ENCODE measurements around the gene HDAC10.

The HDAC10 gene

GRCh38 chr22:50287731-50288130, 36.7 kb upstream of the HDAC10 start:
- Histone ChIP-seq H2BK12ac (ENCODE audit: low read length in 2 of 2) (no peak overlapping the region), H3K9me3 (ENCODE audit: control insufficient read depth, low read length) (no peaks in the 10 kb centered on the region), H3K9ac (ENCODE audit: low read length) (no peak overlapping the region), H2BK120ac (ENCODE audit: low read depth, low read length) (no peak overlapping the region), H4K91ac (ENCODE audit: low read length) (no peak overlapping the region), H3K4me1 (ENCODE audit: control insufficient read depth, insufficient read depth, low read depth, low read length) (peaks cover 47% of the 10 kb centered on the region), H3K14ac (ENCODE audit: low read length in 2 of 2) (no peak overlapping the region), H3K4me3 (ENCODE audit: insufficient read depth in 1 of 2, low read depth in 1 of 2, low read length in 2 of 2) (no peak overlapping the region), H3K4me2 (ENCODE audit: low read length, poor library complexity, severe bottlenecking) (no peak overlapping the region), H3K36me3 (ENCODE audit: control insufficient read depth in 1 of 2, insufficient read depth in 2 of 2, low read depth in 1 of 2, low read length in 2 of 2) (peaks cover 64 to 89% of the 10 kb centered on the region in 2 experiments), H3K23ac (ENCODE audit: low read length in 2 of 2) (no peak overlapping the region), H3K27me3 (ENCODE audit: control insufficient read depth in 1 of 2, insufficient read depth in 1 of 2, low read length in 2 of 2) (no peaks in the 10 kb centered on the region), H3K79me1 (replicated peaks; ENCODE audit: low read length, poor library complexity, severe bottlenecking) (peaks cover 16% of the 10 kb centered on the region), H3K18ac (ENCODE audit: low read depth in 1 of 2, low read length in 2 of 2) (no peak overlapping the region), H3K4ac (ENCODE audit: low read depth in 1 of 2, low read length in 2 of 2) (no peak overlapping the region), H2AK5ac (ENCODE audit: low read length, severe bottlenecking) (no peak overlapping the region), H4K8ac (ENCODE audit: low read length) (no peak overlapping the region), H3K27ac (ENCODE audit: low read length, poor library complexity, severe bottlenecking) (no peak overlapping the region), H2BK15ac (ENCODE audit: low read depth, poor library complexity, severe bottlenecking) (no peak overlapping the region), H2BK5ac (ENCODE audit: low read depth, low read length, poor library complexity, severe bottlenecking) (no peak overlapping the region), H2AFZ (ENCODE audit: low read depth, low read length) (no peak overlapping the region)
- 96% methylated on average over 31 of the region's 31 CpGs for WGBS
- no peak for DNase-seq

DNA sequence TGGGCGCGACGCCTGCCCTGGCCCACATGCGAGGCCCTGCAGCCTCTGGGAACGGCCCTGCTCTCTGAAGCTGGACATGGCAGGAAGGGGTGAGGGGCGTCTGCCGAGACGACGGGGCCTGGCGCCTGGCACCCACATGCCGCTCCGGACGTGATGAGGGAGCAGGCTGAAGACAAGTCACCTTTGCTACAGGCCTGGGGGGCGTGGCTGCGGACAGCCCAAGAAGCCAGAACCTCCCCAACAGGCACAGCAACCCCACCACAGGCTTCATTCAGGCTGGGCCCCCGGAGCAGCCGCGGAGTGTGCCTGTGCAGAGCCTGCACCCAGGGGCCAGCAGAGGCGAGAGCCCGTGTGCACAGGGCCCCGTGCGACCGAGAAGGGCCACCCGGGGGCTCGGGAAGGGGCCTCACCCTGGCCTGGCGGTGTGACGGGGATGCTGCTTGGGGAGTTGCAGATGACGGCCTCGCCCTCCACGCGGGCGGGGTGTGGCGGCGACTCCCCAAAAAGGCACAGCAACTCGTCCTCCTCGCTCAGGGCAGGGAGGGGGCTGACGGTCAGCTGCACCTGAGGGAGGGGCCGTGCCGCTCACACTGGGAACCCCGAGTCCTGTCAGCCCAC, 35.7 kb upstream of the HDAC10 start:
- no peak overlapping the region for H4K8ac ChIP-seq (ENCODE audit: low read length)
- no peak overlapping the region for H4K91ac ChIP-seq (ENCODE audit: low read length)
- H3K4me2 ChIP-seq (ENCODE audit: low read length, poor library complexity, severe bottlenecking): no peak overlapping the region
- no peak overlapping the region for H2AK5ac ChIP-seq (ENCODE audit: low read length, severe bottlenecking)
- no peak overlapping the region for H2AFZ ChIP-seq (ENCODE audit: low read depth, low read length)
- H3K4ac ChIP-seq (ENCODE audit: low read depth in 1 of 2, low read length in 2 of 2): no peak overlapping the region
- H2BK12ac ChIP-seq (ENCODE audit: low read length in 2 of 2): no peak overlapping the region
- no peak overlapping the region for H3K14ac ChIP-seq (ENCODE audit: low read length in 2 of 2)
- peak overlapping the region in 1 of 2 experiments; percentile 28 for H3K18ac ChIP-seq (ENCODE audit: low read depth in 1 of 2, low read length in 2 of 2)
- no peak overlapping the region for H3K27ac ChIP-seq (ENCODE audit: low read length, poor library complexity, severe bottlenecking)
- H3K36me3 ChIP-seq (ENCODE audit: control insufficient read depth in 1 of 2, insufficient read depth in 2 of 2, low read depth in 1 of 2, low read length in 2 of 2): peaks cover 73 to 97% of the 10 kb centered on the region in 2 experiments
- H3K4me1 ChIP-seq (ENCODE audit: control insufficient read depth, insufficient read depth, low read depth, low read length): peaks cover 48% of the 10 kb centered on the region
- no peak overlapping the region for H2BK120ac ChIP-seq (ENCODE audit: low read depth, low read length)
- H3K27me3 ChIP-seq (ENCODE audit: control insufficient read depth in 1 of 2, insufficient read depth in 1 of 2, low read length in 2 of 2): no peaks in the 10 kb centered on the region
- peak overlapping the region in 1 of 2 experiments; percentile 24 for H3K4me3 ChIP-seq (ENCODE audit: insufficient read depth in 1 of 2, low read depth in 1 of 2, low read length in 2 of 2)
- no peak overlapping the region for H2BK15ac ChIP-seq (ENCODE audit: low read depth, poor library complexity, severe bottlenecking)
- H3K79me1 ChIP-seq (replicated peaks; ENCODE audit: low read length, poor library complexity, severe bottlenecking): peaks cover 17% of the 10 kb centered on the region
- no peak overlapping the region for H3K9ac ChIP-seq (ENCODE audit: low read length)
- H2BK5ac ChIP-seq (ENCODE audit: low read depth, low read length, poor library complexity, severe bottlenecking): no peak overlapping the region
- 97% methylated on average over 40 of the region's 40 CpGs for WGBS
- H3K9me3 ChIP-seq (ENCODE audit: control insufficient read depth, low read length): no peaks in the 10 kb centered on the region
- no peak overlapping the region for H3K23ac ChIP-seq (ENCODE audit: low read length in 2 of 2)
- no peak for DNase-seq

- no peak overlapping the region for H3K18ac ChIP-seq (ENCODE audit: low read depth in 1 of 2, low read length in 2 of 2)
- H3K4me1 ChIP-seq (ENCODE audit: control insufficient read depth, insufficient read depth, low read depth, low read length): peaks cover 48% of the 10 kb centered on the region
- peaks cover 22% of the 10 kb centered on the region for H3K79me1 ChIP-seq (replicated peaks; ENCODE audit: low read length, poor library complexity, severe bottlenecking)
- no peak overlapping the region for H4K8ac ChIP-seq (ENCODE audit: low read length)
- peaks cover 75 to 97% of the 10 kb centered on the region in 2 experiments for H3K36me3 ChIP-seq (ENCODE audit: control insufficient read depth in 1 of 2, insufficient read depth in 2 of 2, low read depth in 1 of 2, low read length in 2 of 2)
- H3K23ac ChIP-seq (ENCODE audit: low read length in 2 of 2): no peak overlapping the region
- H3K14ac ChIP-seq (ENCODE audit: low read length in 2 of 2): no peak overlapping the region
- H3K4ac ChIP-seq (ENCODE audit: low read depth in 1 of 2, low read length in 2 of 2): no peak overlapping the region
- H3K4me3 ChIP-seq (ENCODE audit: insufficient read depth in 1 of 2, low read depth in 1 of 2, low read length in 2 of 2): no peak overlapping the region
- H2AK5ac ChIP-seq (ENCODE audit: low read length, severe bottlenecking): no peak overlapping the region
- WGBS: 97% methylated on average over 21 of the region's 21 CpGs
- no peak overlapping the region for H3K4me2 ChIP-seq (ENCODE audit: low read length, poor library complexity, severe bottlenecking)
- no peak for DNase-seq
- no peak overlapping the region for H2AFZ ChIP-seq (ENCODE audit: low read depth, low read length)
- no peak overlapping the region for H4K91ac ChIP-seq (ENCODE audit: low read length)
- no peak overlapping the region for H3K27ac ChIP-seq (ENCODE audit: low read length, poor library complexity, severe bottlenecking)
- no peak overlapping the region for H2BK15ac ChIP-seq (ENCODE audit: low read depth, poor library complexity, severe bottlenecking)
- H2BK5ac ChIP-seq (ENCODE audit: low read depth, low read length, poor library complexity, severe bottlenecking): no peak overlapping the region
- no peak overlapping the region for H2BK12ac ChIP-seq (ENCODE audit: low read length in 2 of 2)
- no peak overlapping the region for H3K9ac ChIP-seq (ENCODE audit: low read length)
- H2BK120ac ChIP-seq (ENCODE audit: low read depth, low read length): no peak overlapping the region
- H3K9me3 ChIP-seq (ENCODE audit: control insufficient read depth, low read length): no peaks in the 10 kb centered on the region
- no peaks in the 10 kb centered on the region for H3K27me3 ChIP-seq (ENCODE audit: control insufficient read depth in 1 of 2, insufficient read depth in 1 of 2, low read length in 2 of 2)
These were observed 35.2 kb upstream of the HDAC10 start for GRCh38 chr22:50286275-50286674.

- Histone ChIP-seq H2BK120ac (ENCODE audit: low read depth, low read length) (no peak overlapping the region), H3K14ac (ENCODE audit: low read length in 2 of 2) (no peak overlapping the region), H3K9ac (ENCODE audit: low read length) (no peak overlapping the region), H2BK12ac (ENCODE audit: low read length in 2 of 2) (no peak overlapping the region), H3K23ac (ENCODE audit: low read length in 2 of 2) (no peak overlapping the region), H2BK5ac (ENCODE audit: low read depth, low read length, poor library complexity, severe bottlenecking) (no peak overlapping the region), H4K91ac (ENCODE audit: low read length) (no peak overlapping the region), H3K4me1 (ENCODE audit: control insufficient read depth, insufficient read depth, low read depth, low read length) (peaks cover 47% of the 10 kb centered on the region), H3K4me3 (ENCODE audit: insufficient read depth in 1 of 2, low read depth in 1 of 2, low read length in 2 of 2) (no peak overlapping the region), H4K8ac (ENCODE audit: low read length) (no peak overlapping the region), H2BK15ac (ENCODE audit: low read depth, poor library complexity, severe bottlenecking) (no peak overlapping the region), H3K18ac (ENCODE audit: low read depth in 1 of 2, low read length in 2 of 2) (no peak overlapping the region), H3K4ac (ENCODE audit: low read depth in 1 of 2, low read length in 2 of 2) (no peak overlapping the region), H3K27me3 (ENCODE audit: control insufficient read depth in 1 of 2, insufficient read depth in 1 of 2, low read length in 2 of 2) (no peaks in the 10 kb centered on the region), H3K9me3 (ENCODE audit: control insufficient read depth, low read length) (no peaks in the 10 kb centered on the region), H2AFZ (ENCODE audit: low read depth, low read length) (no peak overlapping the region), H3K27ac (ENCODE audit: low read length, poor library complexity, severe bottlenecking) (no peak overlapping the region), H3K79me1 (replicated peaks; ENCODE audit: low read length, poor library complexity, severe bottlenecking) (peaks cover 28% of the 10 kb centered on the region), H2AK5ac (ENCODE audit: low read length, severe bottlenecking) (no peak overlapping the region), H3K36me3 (ENCODE audit: control insufficient read depth in 1 of 2, insufficient read depth in 2 of 2, low read depth in 1 of 2, low read length in 2 of 2) (peaks cover 75 to 97% of the 10 kb centered on the region in 2 experiments), H3K4me2 (ENCODE audit: low read length, poor library complexity, severe bottlenecking) (no peak overlapping the region)
- DNase-seq: no peak
- 96% methylated on average over 30 of the region's 34 CpGs for WGBS
These were observed 34.6 kb upstream of the HDAC10 start for GRCh38 chr22:50285568-50286229.
